Colonic mucosa (tissue), 4 donors: ENCODE data around the gene LRATD1. TPM values are rescaled to one million over a fixed set of nuclear protein-coding genes. Genes with fewer than 3 reads are reported as not detected.

ENCODE experiments used
- DNase-seq: peaks from one replicate; pipeline ENCODE4 v3.0.0-alpha.2; 2020
- H3K27ac ChIP-seq: fragments of 200-600 bp; one replicate; pipeline ENCODE4 v1.8.0; 2021
- H3K27me3 ChIP-seq: fragments of 200-600 bp; one replicate; pipeline ENCODE4 v1.8.0; 2021
- H3K36me3 ChIP-seq: fragments of 200-600 bp; one replicate; pipeline ENCODE4 v1.8.0; 2021
- H3K4me1 ChIP-seq: fragments of 200-600 bp; one replicate; pipeline ENCODE4 v1.8.0; 2021; ENCODE audit warnings: mild to moderate bottlenecking
- H3K4me3 ChIP-seq: fragments of 200-600 bp; one replicate; pipeline ENCODE4 v1.8.0; 2021
- H3K9ac ChIP-seq, 2 donors: one replicate each; pipeline ENCODE4 v1.7.0; 2013; ENCODE audit warnings: control low read depth in 2 of 2, low read depth in 2 of 2, low read length in 2 of 2
- H3K9me3 ChIP-seq: fragments of 200-600 bp; one replicate; pipeline ENCODE4 v1.8.0; 2021
- CTCF ChIP-seq: fragments of 200-600 bp; IDR thresholded peaks from one replicate; pipeline ENCODE4 v1.8.0; 2022; ENCODE audit warnings: antibody characterized with exemption, mild to moderate bottlenecking
- intact Hi-C: fragments of 100-400 bp; cut with DNase I; formaldehyde crosslinking; loops from one replicate; pipeline ENCODE4 v1.14.1; 2022
- total RNA-seq, 2 donors: library from RNA; stranded (reverse); fragmentation: NEBNext Ultra II Directional in 1 of 2; extraction: Animal tissue kit (Norgen Biotek cat#: 25700) in 1 of 2; gene quantifications; one replicate each; pipeline ENCODE4 v1.2.1, GENCODE V29; 2021
- donor health status: healthy.
- donor health status: DM: no; HTN: no; CAD: no.
- donor health status: DM: no; HTN: no; CAD: no.

Gene LRATD1
- total RNA-seq, 2 donors from 2014 or later = 200 to 227 TPM

- H3K27me3 ChIP-seq = no peaks in the 10 kb centered on the region
- DNase-seq = no peak
- no peaks in the 10 kb centered on the region for H3K9me3 ChIP-seq
- no peaks in the 10 kb centered on the region for H3K36me3 ChIP-seq
- no peaks in the 10 kb centered on the region for H3K4me1 ChIP-seq
- no peak for TF ChIP-seq CTCF
- intact Hi-C loops = no loop called here
- H3K9ac ChIP-seq = no peak overlapping the region
- H3K4me3 ChIP-seq = no peak overlapping the region
- no peak overlapping the region for H3K27ac ChIP-seq
Observed at GRCh38 chr2:14602309-14602708, 30.2 kb upstream of the LRATD1 start.

- H3K4me1 ChIP-seq = no peaks in the 10 kb centered on the region
- no peak overlapping the region for H3K4me3 ChIP-seq
- TF ChIP-seq CTCF = no peak
- intact Hi-C loops = no loop called here
- no peaks in the 10 kb centered on the region for H3K9me3 ChIP-seq
- H3K27ac ChIP-seq = no peak overlapping the region
- DNase-seq = no peak
- no peaks in the 10 kb centered on the region for H3K36me3 ChIP-seq
- H3K9ac ChIP-seq = no peak overlapping the region
- H3K27me3 ChIP-seq = no peaks in the 10 kb centered on the region
Observed at GRCh38 chr2:14603676-14604075, 28.8 kb upstream of the LRATD1 start.

GRCh38 chr2:14608245-14608644, 24.3 kb upstream of the LRATD1 start:
- no peak for DNase-seq
- no peak overlapping the region for H3K4me3 ChIP-seq
- intact Hi-C loops = no loop called here
- no peaks in the 10 kb centered on the region for H3K9me3 ChIP-seq
- H3K4me1 ChIP-seq = no peaks in the 10 kb centered on the region
- no peaks in the 10 kb centered on the region for H3K36me3 ChIP-seq
- TF ChIP-seq CTCF = no peak
- no peaks in the 10 kb centered on the region for H3K27me3 ChIP-seq
- no peak overlapping the region for H3K9ac ChIP-seq
- H3K27ac ChIP-seq = no peak overlapping the region

- Histone ChIP-seq H3K9ac (no peak overlapping the region), H3K27ac (no peak overlapping the region), H3K4me3 (no peak overlapping the region), H3K36me3 (no peaks in the 10 kb centered on the region), H3K4me1 (no peaks in the 10 kb centered on the region), H3K9me3 (no peaks in the 10 kb centered on the region), H3K27me3 (no peaks in the 10 kb centered on the region)
- intact Hi-C loops = no loop called here
- no peak for TF ChIP-seq CTCF
- no peak for DNase-seq
Observed at GRCh38 chr2:14614017-14614416, 18.5 kb upstream of the LRATD1 start.

- no peak for DNase-seq
- Histone ChIP-seq H3K9me3 (no peaks in the 10 kb centered on the region), H3K27me3 (no peaks in the 10 kb centered on the region), H3K4me3 (no peak overlapping the region), H3K9ac (no peak overlapping the region), H3K4me1 (no peaks in the 10 kb centered on the region), H3K27ac (no peak overlapping the region), H3K36me3 (no peaks in the 10 kb centered on the region)
- intact Hi-C loops = no loop called here
- no peak for TF ChIP-seq CTCF
Observed at GRCh38 chr2:14615121-14615520, 17.4 kb upstream of the LRATD1 start.

- Histone ChIP-seq H3K27me3 (no peaks in the 10 kb centered on the region), H3K9me3 (no peaks in the 10 kb centered on the region), H3K27ac (no peak overlapping the region), H3K4me3 (no peak overlapping the region), H3K36me3 (no peaks in the 10 kb centered on the region), H3K9ac (no peak overlapping the region), H3K4me1 (no peaks in the 10 kb centered on the region)
- intact Hi-C loops = no loop called here
- TF ChIP-seq CTCF = no peak
- no peak for DNase-seq
Observed at GRCh38 chr2:14615760-14616159, 16.8 kb upstream of the LRATD1 start.
